Mesenchymal stem cell (in vitro differentiated cells and primary cell): Measurements from ENCODE around the gene NACAD.

Experiments
- DNase-seq: peaks from one replicate; pipeline ENCODE4 v3.0.0-alpha.2; 2013
- H2AFZ ChIP-seq: one replicate; pipeline ENCODE4 v1.6.1; 2013; ENCODE audit warnings: low read depth, mild to moderate bottlenecking, control low read depth, inconsistent platforms, low read length, moderate library complexity
- H2AK5ac ChIP-seq: 2 replicates; pipeline ENCODE4 v1.6.1; 2013; ENCODE audit warnings: low read length, moderate library complexity, mild to moderate bottlenecking, inconsistent platforms; ENCODE audit not compliant: severe bottlenecking
- H2BK120ac ChIP-seq: one replicate; pipeline ENCODE4 v1.6.1; 2013; ENCODE audit warnings: low read depth, mild to moderate bottlenecking, inconsistent platforms, low read length, moderate library complexity
- H2BK12ac ChIP-seq, 2 experiments: one replicate each; pipeline ENCODE4 v1.6.1; 2013; ENCODE audit warnings: inconsistent platforms in 2 of 2, low read length in 2 of 2, mild to moderate bottlenecking in 2 of 2, moderate library complexity in 2 of 2, control low read depth in 1 of 2
- H2BK15ac ChIP-seq: one replicate; pipeline ENCODE4 v1.6.1; 2013; ENCODE audit warnings: mild to moderate bottlenecking, low read depth, inconsistent platforms; ENCODE audit not compliant: poor library complexity, severe bottlenecking
- H2BK5ac ChIP-seq: 2 replicates; pipeline ENCODE4 v1.6.1; 2013; ENCODE audit warnings: low read depth, mild to moderate bottlenecking, low read length, control low read depth, inconsistent platforms; ENCODE audit not compliant: poor library complexity, severe bottlenecking
- H3K14ac ChIP-seq, 2 experiments: one replicate each; pipeline ENCODE4 v1.6.1; 2013; ENCODE audit warnings: inconsistent platforms in 2 of 2, low read length in 2 of 2, control low read depth in 1 of 2, mild to moderate bottlenecking in 1 of 2, moderate library complexity in 1 of 2
- H3K18ac ChIP-seq, 2 experiments: one replicate each; pipeline ENCODE4 v1.6.1; 2013; ENCODE audit warnings: inconsistent platforms in 2 of 2, low read length in 2 of 2, control low read depth in 1 of 2, low read depth in 1 of 2, mild to moderate bottlenecking in 1 of 2
- H3K23ac ChIP-seq, 2 experiments: one replicate each; pipeline ENCODE4 v1.6.1; 2013; ENCODE audit warnings: inconsistent platforms in 2 of 2, low read length in 2 of 2, mild to moderate bottlenecking in 2 of 2, moderate library complexity in 2 of 2, control low read depth in 1 of 2
- H3K27ac ChIP-seq: 2 replicates; pipeline ENCODE4 v1.5.1; 2013; ENCODE audit warnings: mild to moderate bottlenecking, moderate library complexity, low read length, control low read depth, inconsistent platforms; ENCODE audit not compliant: poor library complexity, severe bottlenecking
- H3K27me3 ChIP-seq, 2 experiments: 2 replicates each; pipeline versions ENCODE4 v1.6.1 to v1.7.0; 2013; ENCODE audit warnings: low read length in 2 of 2, mild to moderate bottlenecking in 2 of 2, moderate library complexity in 2 of 2, control low read depth in 1 of 2, inconsistent platforms in 1 of 2; ENCODE audit not compliant: control insufficient read depth in 1 of 2, insufficient read depth in 1 of 2
- H3K36me3 ChIP-seq, 2 experiments: 2 replicates each; pipeline versions ENCODE4 v1.6.1 to v1.7.0; 2013; ENCODE audit warnings: low read length in 2 of 2, control low read depth in 1 of 2, inconsistent platforms in 1 of 2, low read depth in 1 of 2, mild to moderate bottlenecking in 1 of 2; ENCODE audit not compliant: insufficient read depth in 2 of 2, control insufficient read depth in 1 of 2
- H3K4ac ChIP-seq, 2 experiments: one replicate each; pipeline ENCODE4 v1.6.1; 2013; ENCODE audit warnings: inconsistent platforms in 2 of 2, low read length in 2 of 2, mild to moderate bottlenecking in 2 of 2, moderate library complexity in 2 of 2, control low read depth in 1 of 2, low read depth in 1 of 2
- H3K4me1 ChIP-seq: 2 replicates; pipeline ENCODE4 v1.6.1; 2013; ENCODE audit warnings: low read depth, low read length, control low read depth; ENCODE audit not compliant: control insufficient read depth, insufficient read depth
- H3K4me2 ChIP-seq: 2 replicates; pipeline ENCODE4 v1.6.1; 2013; ENCODE audit warnings: low read length, mild to moderate bottlenecking, inconsistent platforms; ENCODE audit not compliant: poor library complexity, severe bottlenecking
- H3K4me3 ChIP-seq, 2 experiments: 2 replicates each; pipeline versions ENCODE4 v1.5.1 to v1.7.0; 2013; ENCODE audit warnings: low read length in 2 of 2, mild to moderate bottlenecking in 2 of 2, control low read depth in 1 of 2, low read depth in 1 of 2; ENCODE audit not compliant: insufficient read depth in 1 of 2
- H3K79me1 ChIP-seq: replicated peaks from 2 replicates; pipeline ENCODE4 v1.6.1; 2013; ENCODE audit warnings: mild to moderate bottlenecking, control low read depth, low read length, inconsistent platforms; ENCODE audit not compliant: poor library complexity, severe bottlenecking
- H3K9ac ChIP-seq: 2 replicates; pipeline ENCODE4 v1.7.0; 2013; ENCODE audit warnings: mild to moderate bottlenecking, low read length, moderate library complexity
- H3K9me3 ChIP-seq: 2 replicates; pipeline ENCODE4 v1.7.0; 2013; ENCODE audit warnings: mild to moderate bottlenecking, low read length; ENCODE audit not compliant: control insufficient read depth
- H4K8ac ChIP-seq: one replicate; pipeline ENCODE4 v1.6.1; 2013; ENCODE audit warnings: inconsistent platforms, mild to moderate bottlenecking, low read length, moderate library complexity
- H4K91ac ChIP-seq: one replicate; pipeline ENCODE4 v1.6.1; 2013; ENCODE audit warnings: mild to moderate bottlenecking, low read length, inconsistent platforms
- WGBS: methylation state at CpG from one replicate; pipeline ENCODE4 v1.1.7; 2013; ENCODE audit warnings: mixed read lengths; 5-methylcytosine and 5-hydroxymethylcytosine counted together

NACAD gene

DNA sequence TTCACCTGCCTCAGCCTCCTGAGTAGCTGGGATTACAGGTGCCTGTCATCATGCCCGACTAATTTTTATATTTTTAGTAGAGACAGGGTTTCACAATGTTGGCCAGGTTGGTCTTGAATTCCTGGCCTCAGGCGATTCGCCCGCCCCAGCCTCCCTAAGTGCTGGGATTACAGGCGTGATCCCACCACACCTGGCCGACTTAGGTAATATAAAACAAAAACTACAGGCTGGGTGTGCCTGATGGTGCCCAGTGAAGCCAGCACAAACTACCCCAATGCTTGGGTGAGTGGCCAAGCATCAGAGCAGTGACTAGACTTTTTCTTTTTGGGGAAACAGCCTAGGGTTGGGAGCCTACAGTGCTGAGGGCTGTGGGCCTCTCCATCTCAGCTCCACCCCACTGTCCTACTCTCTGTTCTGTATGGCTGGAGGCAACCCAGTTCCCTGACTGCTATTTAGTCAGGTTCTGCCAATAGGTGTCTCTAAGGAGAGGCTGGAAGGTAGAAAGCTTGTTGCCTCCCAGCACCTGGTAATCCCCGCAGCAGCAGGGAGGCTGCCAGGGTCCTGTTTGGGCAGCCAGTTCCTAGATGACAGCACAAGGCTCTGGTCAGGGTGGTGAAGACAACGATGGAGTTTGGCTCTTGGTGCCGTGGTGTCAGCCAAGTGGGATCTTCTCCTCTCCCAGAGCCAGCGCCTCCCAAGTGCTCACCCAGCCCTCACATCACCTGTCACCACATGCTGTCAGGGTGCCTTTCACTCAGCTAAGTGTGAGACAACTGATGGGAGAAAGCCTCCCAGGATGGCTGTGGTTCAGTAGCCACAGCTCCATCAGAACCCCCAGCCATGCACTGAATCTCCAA, 10.4 kb upstream of the NACAD start:
- Histone ChIP-seq H2AFZ (no peak overlapping the region), H3K18ac (no peak overlapping the region), H2BK5ac (no peak overlapping the region), H3K79me1 (peaks cover 22% of the 10 kb centered on the region), H2BK120ac (no peak overlapping the region), H3K9ac (no peak overlapping the region), H3K4me3 (no peak overlapping the region), H3K14ac (no peak overlapping the region), H3K23ac (no peak overlapping the region), H2AK5ac (no peak overlapping the region), H3K4me2 (no peak overlapping the region), H4K8ac (no peak overlapping the region), H4K91ac (no peak overlapping the region), H3K9me3 (no peaks in the 10 kb centered on the region), H2BK12ac (no peak overlapping the region), H3K36me3 (peaks cover 56 to 62% of the 10 kb centered on the region in 2 experiments), H2BK15ac (no peak overlapping the region), H3K4me1 (no peaks in the 10 kb centered on the region), H3K27ac (no peak overlapping the region), H3K4ac (no peak overlapping the region), H3K27me3 (no peaks in the 10 kb centered on the region)
- 98% methylated on average over 10 of the region's 10 CpGs for WGBS
- DNase-seq = no peak

- Histone ChIP-seq H3K23ac (peak overlapping the region in 1 of 2 experiments; percentile 40), H2AK5ac (no peak overlapping the region), H3K4me3 (no peak overlapping the region), H3K4ac (no peak overlapping the region), H2BK12ac (no peak overlapping the region), H3K9me3 (no peaks in the 10 kb centered on the region), H2BK120ac (no peak overlapping the region), H2BK5ac (no peak overlapping the region), H4K8ac (no peak overlapping the region), H3K9ac (peak overlapping the region; percentile 11), H3K4me1 (peaks cover 15% of the 10 kb centered on the region), H2AFZ (peak overlapping the region; percentile 53), H3K27ac (no peak overlapping the region), H3K36me3 (no peaks in the 10 kb centered on the region), H3K27me3 (peaks cover 0 to 10% of the 10 kb centered on the region in 2 experiments), H2BK15ac (no peak overlapping the region), H3K14ac (no peak overlapping the region), H3K18ac (no peak overlapping the region), H4K91ac (no peak overlapping the region), H3K79me1 (peaks cover 5% of the 10 kb centered on the region), H3K4me2 (no peak overlapping the region)
- WGBS = 80% methylated on average over 1 of the region's 3 CpGs
- DNase-seq = no peak
Measured at GRCh38 chr7:45092931-45093235, 4.1 kb upstream of the NACAD start.

- Histone ChIP-seq H3K4me1 (peaks cover 16% of the 10 kb centered on the region), H3K4me2 (no peak overlapping the region), H2BK120ac (no peak overlapping the region), H3K18ac (no peak overlapping the region), H2BK5ac (no peak overlapping the region), H3K79me1 (peaks cover 8% of the 10 kb centered on the region), H3K23ac (no peak overlapping the region), H3K4ac (no peak overlapping the region), H3K14ac (no peak overlapping the region), H3K9ac (no peak overlapping the region), H3K27ac (no peak overlapping the region), H2BK15ac (no peak overlapping the region), H4K8ac (no peak overlapping the region), H3K36me3 (no peaks in the 10 kb centered on the region), H3K27me3 (peaks cover 0 to 10% of the 10 kb centered on the region in 2 experiments), H2AK5ac (no peak overlapping the region), H3K4me3 (no peak overlapping the region), H2BK12ac (no peak overlapping the region), H4K91ac (no peak overlapping the region), H3K9me3 (no peaks in the 10 kb centered on the region), H2AFZ (no peak overlapping the region)
- WGBS = 69% methylated on average over 6 of the region's 7 CpGs
- DNase-seq = peak; percentile 34
Measured at GRCh38 chr7:45092100-45092930, 3.5 kb upstream of the NACAD start.

GRCh38 chr7:45089341-45089891, 647 bp upstream of the NACAD start:
- no peak overlapping the region for H2BK12ac ChIP-seq
- peak overlapping the region in 1 of 2 experiments; percentile 7 for H3K4ac ChIP-seq
- H3K18ac ChIP-seq = peak overlapping the region in 1 of 2 experiments; percentile 60
- no peak overlapping the region for H2BK5ac ChIP-seq
- H3K14ac ChIP-seq = no peak overlapping the region
- H2BK15ac ChIP-seq = no peak overlapping the region
- peaks cover 0 to 10% of the 10 kb centered on the region in 2 experiments for H3K27me3 ChIP-seq
- peaks cover 8% of the 10 kb centered on the region for H3K79me1 ChIP-seq
- DNase-seq = peak; percentile 60
- peak overlapping the region; percentile 86 for H3K4me2 ChIP-seq
- no peak overlapping the region for H4K91ac ChIP-seq
- peaks cover 20% of the 10 kb centered on the region for H3K4me1 ChIP-seq
- no peaks in the 10 kb centered on the region for H3K9me3 ChIP-seq
- 13% methylated on average over 11 of the region's 22 CpGs for WGBS
- peaks cover 0 to 17% of the 10 kb centered on the region in 2 experiments for H3K36me3 ChIP-seq
- peak overlapping the region; percentile 60 for H2AFZ ChIP-seq
- peak overlapping the region; percentile 59 for H3K9ac ChIP-seq
- H3K23ac ChIP-seq = no peak overlapping the region
- H3K4me3 ChIP-seq = peak overlapping the region; percentile 66 to 75
- no peak overlapping the region for H2AK5ac ChIP-seq
- H2BK120ac ChIP-seq = no peak overlapping the region
- H4K8ac ChIP-seq = no peak overlapping the region
- no peak overlapping the region for H3K27ac ChIP-seq
